Bladder microvascular endothelial cell (primary cell): ENCODE data around the gene CFAP206. TPM values are rescaled to one million over a fixed set of nuclear protein-coding genes. Genes with fewer than 3 reads are reported as not detected.

Experiments
- total RNA-seq: library from RNA; depleted of rRNA; stranded (reverse); fragments of >200 nt; gene quantifications from 2 replicates; pipeline ENCODE4 v1.2.3, GENCODE V29; 2014

CFAP206 gene
- not detected in 2 replicates for total RNA-seq

GRCh38 chr6:87407901-87408720 lies at the start of gene CFAP206:
TSS of gene CFAP206 (plus strand) at chr6:87407972. CDS start at chr6:87409840, 1,868 bp downstream.

GRCh38 chr6:87472525-87473418 lies 65.0 kb downstream of the CFAP206 start, which contains the start of gene SLC35A1:
TSS of gene SLC35A1 (plus strand) at chr6:87472974. CDS start at chr6:87473004, 30 bp downstream.

Other genes starting within 250 kb of the CFAP206 start
- 2.1 and 3.6 TPM in 2 replicates for gene SMIM8, start 85.4 kb upstream of the CFAP206 start, total RNA-seq
- gene GJB7, start 78.7 kb upstream of the CFAP206 start, total RNA-seq, result not detected in 2 replicates
- 0.65 and 1.3 TPM in 2 replicates for gene C6orf163, start 63.2 kb upstream of the CFAP206 start, total RNA-seq
- gene SLC35A1, start 65.0 kb downstream of the CFAP206 start, total RNA-seq, result 11.7 and 30.1 TPM in 2 replicates
- 19.6 and 29.0 TPM in 2 replicates for gene RARS2, start 182.0 kb downstream of the CFAP206 start, total RNA-seq
- 9.4 and 17.9 TPM in 2 replicates for gene ORC3, start 182.2 kb downstream of the CFAP206 start, total RNA-seq